Smooth muscle cell (in vitro differentiated cells): ENCODE data around the gene VPS18. TPM values are rescaled to one million over a fixed set of nuclear protein-coding genes. Genes with fewer than 3 reads are reported as not detected.

Experiments used
- DNase-seq: peaks from one replicate; lab custom pipeline; 2025; ENCODE audit not compliant: unreplicated experiment; lab: John Stamatoyannopoulos, UW
- H2AFZ ChIP-seq: fragments of 200-600 bp; sonication (generic); 2 replicates; pipeline ENCODE4 v1.6.0; 2016; ENCODE audit warnings: antibody characterized with exemption, low read depth, mild to moderate bottlenecking
- H3F3A ChIP-seq: fragments of 200-600 bp; sonication (generic); 2 replicates; pipeline ENCODE4 v1.6.0; 2017; ENCODE audit warnings: antibody characterized with exemption, low read depth
- H3K27ac ChIP-seq: fragments of 200-600 bp; sonication (generic); 2 replicates; pipeline ENCODE4 v1.5.1; 2016; ENCODE audit warnings: low read depth, mild to moderate bottlenecking
- H3K27me3 ChIP-seq: fragments of 200-600 bp; sonication (generic); 2 replicates; pipeline ENCODE4 v1.6.1; 2016; ENCODE audit warnings: low read depth, mild to moderate bottlenecking
- H3K36me3 ChIP-seq: fragments of 200-600 bp; sonication (generic); 2 replicates; pipeline ENCODE4 v1.5.1; 2016; ENCODE audit warnings: low read depth
- H3K4me1 ChIP-seq: fragments of 200-600 bp; sonication (generic); 2 replicates; pipeline ENCODE4 v1.5.1; 2016; ENCODE audit warnings: low read depth
- H3K4me2 ChIP-seq: fragments of 200-600 bp; sonication (generic); 2 replicates; pipeline ENCODE4 v1.6.0; 2016; ENCODE audit warnings: mild to moderate bottlenecking
- H3K4me3 ChIP-seq: fragments of 200-600 bp; sonication (generic); 2 replicates; pipeline ENCODE4 v1.5.1; 2016; ENCODE audit warnings: mild to moderate bottlenecking
- H3K79me2 ChIP-seq: fragments of 200-600 bp; sonication (generic); 2 replicates; pipeline ENCODE4 v1.6.0; 2016; ENCODE audit warnings: low read depth, mild to moderate bottlenecking
- H3K9ac ChIP-seq: fragments of 200-600 bp; sonication (generic); 2 replicates; pipeline ENCODE4 v1.6.0; 2016; ENCODE audit warnings: low read depth
- H3K9me3 ChIP-seq: fragments of 200-600 bp; sonication (generic); replicated peaks from 2 replicates; pipeline ENCODE4 v1.5.1; 2016; ENCODE audit warnings: low read depth
- H4K20me1 ChIP-seq: fragments of 200-600 bp; sonication (generic); 2 replicates; pipeline ENCODE4 v1.6.0; 2016; ENCODE audit warnings: low read depth
- WGBS: methylation state at CpG from one replicate; pipeline ENCODE4 v1.1.7; 2016; ENCODE audit warnings: low lambda C conversion rate; 5-methylcytosine and 5-hydroxymethylcytosine counted together
- polyA plus RNA-seq: library from polyadenylated mRNA; unstranded; fragments of >200 nt; fragmentation: Nextera tagmentation; extraction: Ambion mirVana; gene quantifications from 2 replicates; pipeline ENCODE4 v1.2.1, GENCODE V29; 2016
- total RNA-seq: library from RNA; depleted of rRNA; stranded (reverse); fragments of >200 nt; gene quantifications from 2 replicates; pipeline ENCODE4 v1.2.3, GENCODE V29; 2014
- TF ChIP-seq, protein P1 (sequence below): fragments of 200-600 bp; sonication (generic); IDR thresholded peaks from 2 replicates; pipeline ENCODE4 v1.5.1; 2017; ENCODE audit warnings: borderline replicate concordance, mild to moderate bottlenecking, antibody characterized with exemption; ENCODE audit not compliant: insufficient read depth, poor library complexity, severe bottlenecking

VPS18 gene
- total and polyA plus RNA-seq, 2 experiments from 2014 or later, result 14.2 to 17.2 TPM

DNA sequence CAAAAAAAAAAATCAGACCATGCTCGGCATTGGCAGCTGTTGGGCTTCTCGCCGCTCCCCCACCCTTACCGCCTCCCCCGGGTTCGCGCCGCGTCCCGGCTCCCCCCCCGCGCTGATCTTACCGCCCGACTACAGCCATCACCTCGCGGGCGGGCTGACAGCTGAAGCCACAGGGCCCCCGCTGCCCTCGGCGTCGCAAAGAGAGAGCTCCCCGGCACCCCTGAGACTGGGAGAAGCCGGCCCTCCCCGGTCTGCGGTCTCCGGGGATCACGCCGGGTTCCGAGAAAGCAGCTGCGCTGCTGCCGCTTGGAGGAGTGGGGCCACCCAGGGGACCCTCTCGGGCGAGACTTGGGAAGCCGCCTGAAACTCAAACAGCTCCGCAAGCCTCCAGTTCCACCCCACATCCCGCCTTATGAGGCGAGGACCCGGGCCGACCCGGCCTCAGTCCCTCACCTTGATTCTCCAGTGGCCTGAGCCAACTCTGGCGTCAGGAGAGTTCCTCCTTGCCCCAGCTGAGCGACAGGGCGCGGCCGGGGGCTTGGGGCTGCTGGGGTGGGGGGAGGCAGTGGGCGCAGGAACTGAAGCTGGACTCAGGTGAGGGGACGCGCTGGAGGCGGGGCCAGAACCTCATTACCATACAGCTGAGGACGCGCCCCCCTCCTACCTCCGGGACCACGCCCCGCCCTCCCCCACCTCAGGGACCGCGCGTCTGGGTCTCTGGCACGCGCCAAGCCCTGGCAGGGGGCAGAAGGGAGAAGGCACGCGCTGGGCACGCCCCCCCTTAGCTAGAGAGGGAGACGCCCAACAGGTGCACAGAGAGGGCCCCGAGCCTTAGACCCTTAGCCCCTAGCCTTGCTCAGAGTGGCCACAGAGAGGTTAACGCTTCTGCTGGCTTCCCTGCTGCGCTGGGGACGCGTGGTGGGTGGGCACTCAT is 33.9 kb downstream of the VPS18 start:
- Histone ChIP-seq H3K4me2 (peak overlapping the region; percentile 90), H3K9ac (no peak overlapping the region), H3K79me2 (no peaks in the 10 kb centered on the region), H3K36me3 (no peaks in the 10 kb centered on the region), H3F3A (no peaks in the 10 kb centered on the region), H2AFZ (no peak overlapping the region), H3K4me3 (peak overlapping the region; percentile 52), H4K20me1 (peaks cover 8% of the 10 kb centered on the region), H3K4me1 (peaks cover 50% of the 10 kb centered on the region), H3K27ac (no peak overlapping the region), H3K27me3 (peaks cover 99% of the 10 kb centered on the region), H3K9me3 (no peaks in the 10 kb centered on the region)
- DNase-seq, result no peak
- TF ChIP-seq, protein P1, sequence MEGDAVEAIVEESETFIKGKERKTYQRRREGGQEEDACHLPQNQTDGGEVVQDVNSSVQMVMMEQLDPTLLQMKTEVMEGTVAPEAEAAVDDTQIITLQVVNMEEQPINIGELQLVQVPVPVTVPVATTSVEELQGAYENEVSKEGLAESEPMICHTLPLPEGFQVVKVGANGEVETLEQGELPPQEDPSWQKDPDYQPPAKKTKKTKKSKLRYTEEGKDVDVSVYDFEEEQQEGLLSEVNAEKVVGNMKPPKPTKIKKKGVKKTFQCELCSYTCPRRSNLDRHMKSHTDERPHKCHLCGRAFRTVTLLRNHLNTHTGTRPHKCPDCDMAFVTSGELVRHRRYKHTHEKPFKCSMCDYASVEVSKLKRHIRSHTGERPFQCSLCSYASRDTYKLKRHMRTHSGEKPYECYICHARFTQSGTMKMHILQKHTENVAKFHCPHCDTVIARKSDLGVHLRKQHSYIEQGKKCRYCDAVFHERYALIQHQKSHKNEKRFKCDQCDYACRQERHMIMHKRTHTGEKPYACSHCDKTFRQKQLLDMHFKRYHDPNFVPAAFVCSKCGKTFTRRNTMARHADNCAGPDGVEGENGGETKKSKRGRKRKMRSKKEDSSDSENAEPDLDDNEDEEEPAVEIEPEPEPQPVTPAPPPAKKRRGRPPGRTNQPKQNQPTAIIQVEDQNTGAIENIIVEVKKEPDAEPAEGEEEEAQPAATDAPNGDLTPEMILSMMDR, result no peak
- 1% methylated on average over 51 of the region's 68 CpGs for WGBS

DNA sequence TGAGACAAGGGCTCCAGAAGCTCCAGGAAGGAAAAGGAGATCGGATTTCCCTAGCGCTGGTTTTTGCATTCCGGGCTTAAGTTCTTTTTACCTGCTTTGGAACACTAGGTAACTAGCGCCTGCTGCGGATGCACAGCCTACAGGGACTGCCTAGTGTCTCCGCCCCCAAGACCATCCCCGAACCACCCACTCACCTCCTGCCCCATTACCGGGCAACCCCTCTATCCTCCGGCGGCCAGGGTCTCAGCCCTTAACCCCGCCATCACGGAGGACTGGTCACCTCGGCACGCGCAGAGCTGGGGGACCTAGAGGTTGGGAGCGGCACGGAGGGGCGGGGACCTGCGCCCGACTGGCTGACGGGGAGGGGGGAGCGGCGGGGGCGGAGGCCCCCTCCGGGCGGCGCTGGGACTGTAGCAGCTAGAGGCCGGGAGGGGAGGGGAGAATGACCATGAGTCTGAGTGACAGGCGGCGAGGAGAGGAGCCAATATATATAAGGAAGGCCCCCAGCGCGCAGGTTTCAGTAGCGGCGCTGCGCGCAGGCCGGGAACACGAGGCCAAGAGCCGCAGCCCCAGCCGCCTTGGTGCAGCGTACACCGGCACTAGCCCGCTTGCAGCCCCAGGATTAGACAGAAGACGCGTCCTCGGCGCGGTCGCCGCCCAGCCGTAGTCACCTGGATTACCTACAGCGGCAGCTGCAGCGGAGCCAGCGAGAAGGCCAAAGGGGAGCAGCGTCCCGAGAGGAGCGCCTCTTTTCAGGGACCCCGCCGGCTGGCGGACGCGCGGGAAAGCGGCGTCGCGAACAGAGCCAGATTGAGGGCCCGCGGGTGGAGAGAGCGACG is 34.8 kb downstream of the VPS18 start, which contains the start of gene DLL4:
DLL4 (plus strand) TSS at position 520 of the 839 bp plus-strand sequence. CDS start 329 bp downstream, outside the sequence.
- peak within 1 kb of the TSS; percentile 7 for H2AFZ ChIP-seq
- no peak for DNase-seq
- under 1% methylated on average over 59 of the region's 71 CpGs for WGBS
- TF ChIP-seq, protein P1, result no peak
- H3K4me3 ChIP-seq, result peak within 1 kb of the TSS; percentile 52
- H3K4me2 ChIP-seq, result peak within 1 kb of the TSS; percentile 90
- H3K9ac ChIP-seq, result no peak within 1 kb of the TSS
- no peaks in the 10 kb centered on the region for H3K79me2 ChIP-seq
- H3K27ac ChIP-seq, result no peak within 1 kb of the TSS
- H3K4me1 ChIP-seq, result peaks cover 50% of the 10 kb centered on the region
- peaks cover 8% of the 10 kb centered on the region for H4K20me1 ChIP-seq
- no peaks in the 10 kb centered on the region for H3K9me3 ChIP-seq
- H3K36me3 ChIP-seq, result no peaks in the 10 kb centered on the region
- H3K27me3 ChIP-seq, result peaks cover 99% of the 10 kb centered on the region
- H3F3A ChIP-seq, result no peaks in the 10 kb centered on the region

DNA sequence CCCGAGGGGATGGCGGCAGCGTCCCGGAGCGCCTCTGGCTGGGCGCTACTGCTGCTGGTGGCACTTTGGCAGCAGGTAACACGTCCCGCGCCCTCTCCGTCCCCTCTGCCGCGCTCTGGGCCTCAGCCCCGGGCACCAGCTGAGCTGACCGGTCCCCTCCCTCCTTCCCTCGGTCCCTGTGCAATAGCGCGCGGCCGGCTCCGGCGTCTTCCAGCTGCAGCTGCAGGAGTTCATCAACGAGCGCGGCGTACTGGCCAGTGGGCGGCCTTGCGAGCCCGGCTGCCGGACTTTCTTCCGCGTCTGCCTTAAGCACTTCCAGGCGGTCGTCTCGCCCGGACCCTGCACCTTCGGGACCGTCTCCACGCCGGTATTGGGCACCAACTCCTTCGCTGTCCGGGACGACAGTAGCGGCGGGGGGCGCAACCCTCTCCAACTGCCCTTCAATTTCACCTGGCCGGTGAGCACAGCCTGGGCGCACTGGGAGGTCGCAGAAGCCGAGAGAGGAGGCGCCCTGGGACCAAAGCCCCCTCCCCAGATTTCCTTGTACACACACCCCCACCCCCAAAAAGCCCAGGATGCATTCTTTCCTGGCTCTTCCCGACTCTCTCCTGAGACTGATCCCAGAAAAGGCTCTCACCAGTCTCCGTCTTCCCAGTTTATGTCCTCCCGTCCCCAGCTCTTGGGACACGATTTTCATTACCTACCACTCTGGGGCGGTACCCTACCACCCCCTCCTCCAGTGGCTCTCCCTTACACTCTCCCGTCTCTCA is 35.6 kb downstream of the VPS18 start:
- H3K36me3 ChIP-seq, result no peaks in the 10 kb centered on the region
- peak; percentile 27 for DNase-seq
- H3K27me3 ChIP-seq, result peaks cover 95% of the 10 kb centered on the region
- H3K4me3 ChIP-seq, result peak overlapping the region; percentile 52
- H3K27ac ChIP-seq, result no peak overlapping the region
- peak overlapping the region; percentile 7 for H2AFZ ChIP-seq
- H3K9ac ChIP-seq, result no peak overlapping the region
- H3K9me3 ChIP-seq, result no peaks in the 10 kb centered on the region
- WGBS, result 2% methylated on average over 46 of the region's 56 CpGs
- H4K20me1 ChIP-seq, result peaks cover 8% of the 10 kb centered on the region
- H3K4me1 ChIP-seq, result peaks cover 50% of the 10 kb centered on the region
- no peaks in the 10 kb centered on the region for H3F3A ChIP-seq
- H3K4me2 ChIP-seq, result peak overlapping the region; percentile 90
- H3K79me2 ChIP-seq, result no peaks in the 10 kb centered on the region
- TF ChIP-seq, protein P1, result no peak
